HEK293 (cell line): ENCODE results near the gene WDR18.

Experiments used
- CTCF ChIA-PET: fragments of 350-600 bp; formaldehyde crosslinking; extraction: SDS; loops from one replicate; lab custom pipeline; 2021; ENCODE audit warnings: antibody characterized with exemption; lab: Yijun Ruan, JAX
- POLR2A ChIA-PET: fragments of 300-600 bp; formaldehyde crosslinking; extraction: SDS; loops from one replicate; lab custom pipeline; 2020; ENCODE audit warnings: antibody characterized with exemption, inconsistent platforms; lab: Yijun Ruan, JAX
- H3K27ac ChIP-seq: fragments of 200-500 bp; sonication (Bioruptor generic); 2 replicates; pipeline ENCODE4 v1.5.1; 2014; ENCODE audit warnings: low read depth, low read length, control low read depth, inconsistent platforms; ENCODE audit errors: extremely low read depth
- H3K36me3 ChIP-seq, 2 experiments: fragments of 200-500 bp in 1 of 2; sonication (Bioruptor generic) in 1 of 2; 1 replicate in 1 of 2; 2 replicates in 1 of 2; pipeline ENCODE4 v1.5.1; 2014 to 2017; ENCODE audit warnings: inconsistent platforms in 2 of 2, low read length in 2 of 2; ENCODE audit not compliant: control insufficient read depth in 2 of 2, insufficient read depth in 1 of 2
- H3K4me1 ChIP-seq: fragments of 200-500 bp; sonication (Bioruptor generic); 2 replicates; pipeline ENCODE4 v1.5.1; 2014; ENCODE audit warnings: mild to moderate bottlenecking, low read length, inconsistent platforms; ENCODE audit not compliant: control insufficient read depth, insufficient read depth
- H3K4me3 ChIP-seq: 2 replicates; pipeline ENCODE4 v1.5.1; 2011; ENCODE audit warnings: low read depth, mild to moderate bottlenecking, control low read depth, low read length, moderate library complexity
- H3K9me3 ChIP-seq: fragments of 200-500 bp; sonication (Bioruptor generic); 2 replicates; pipeline ENCODE4 v1.5.1; 2014; ENCODE audit warnings: low read depth, low read length, inconsistent platforms; ENCODE audit not compliant: control insufficient read depth, insufficient read depth
- BCL11A ChIP-seq: fragments of 450-650 bp; formaldehyde crosslinking; IDR thresholded peaks from 2 replicates; pipeline ENCODE4 v1.5.1; 2016; ENCODE audit warnings: low read depth, missing biosample characterization, missing genetic modification characterization
- BCL11B ChIP-seq: fragments of 450-650 bp; formaldehyde crosslinking; IDR thresholded peaks from 2 replicates; pipeline ENCODE4 v1.5.1; 2016; ENCODE audit warnings: low read depth, missing biosample characterization, missing genetic modification characterization
- HIC1 ChIP-seq: fragments of 450-650 bp; formaldehyde crosslinking; IDR thresholded peaks from 2 replicates; pipeline ENCODE4 v1.5.1; 2016; ENCODE audit warnings: missing biosample characterization, missing genetic modification characterization
- KLF1 ChIP-seq: fragments of 450-650 bp; formaldehyde crosslinking; IDR thresholded peaks from 2 replicates; pipeline ENCODE4 v1.5.1; 2016; ENCODE audit warnings: missing biosample characterization, missing genetic modification characterization
- KLF8 ChIP-seq: fragments of 450-650 bp; formaldehyde crosslinking; IDR thresholded peaks from 2 replicates; pipeline ENCODE4 v1.5.1; 2016; ENCODE audit warnings: missing biosample characterization, missing genetic modification characterization
- PATZ1 ChIP-seq: fragments of 450-650 bp; formaldehyde crosslinking; IDR thresholded peaks from 2 replicates; pipeline ENCODE4 v1.5.1; 2016; ENCODE audit warnings: missing biosample characterization, missing genetic modification characterization
- TSHZ1 ChIP-seq: fragments of 450-650 bp; formaldehyde crosslinking; IDR thresholded peaks from 2 replicates; pipeline ENCODE4 v1.5.1; 2016; ENCODE audit warnings: missing biosample characterization, missing genetic modification characterization, borderline replicate concordance
- ZBTB7A ChIP-seq: fragments of 450-650 bp; formaldehyde crosslinking; IDR thresholded peaks from 2 replicates; pipeline ENCODE4 v1.5.1; 2016; ENCODE audit warnings: low read depth, missing biosample characterization, missing genetic modification characterization
- ZNF114 ChIP-seq: fragments of 450-650 bp; formaldehyde crosslinking; IDR thresholded peaks from 2 replicates; pipeline ENCODE4 v1.5.0; 2017; ENCODE audit warnings: missing biosample characterization, missing genetic modification characterization
- ZNF140 ChIP-seq: fragments of 450-650 bp; formaldehyde crosslinking; IDR thresholded peaks from 2 replicates; pipeline ENCODE4 v1.5.1; 2016; ENCODE audit warnings: missing biosample characterization, missing genetic modification characterization
- ZNF513 ChIP-seq: fragments of 450-650 bp; IDR thresholded peaks from 2 replicates; pipeline ENCODE4 v1.5.1; 2018; ENCODE audit warnings: missing biosample characterization, missing genetic modification characterization
- ZNF544 ChIP-seq: fragments of 450-650 bp; formaldehyde crosslinking; IDR thresholded peaks from 2 replicates; pipeline ENCODE4 v1.5.0; 2017; ENCODE audit warnings: missing biosample characterization, missing genetic modification characterization
- ZNF629 ChIP-seq: fragments of 450-650 bp; formaldehyde crosslinking; IDR thresholded peaks from 2 replicates; pipeline ENCODE4 v1.5.1; 2017; ENCODE audit warnings: missing biosample characterization, missing genetic modification characterization
- ZSCAN5A ChIP-seq: fragments of 450-650 bp; formaldehyde crosslinking; IDR thresholded peaks from 2 replicates; pipeline ENCODE4 v1.5.1; 2016; ENCODE audit warnings: missing biosample characterization, missing genetic modification characterization

WDR18 gene

GRCh38 chr19:1041835-1042685, 57.9 kb downstream of the WDR18 start:
- H3K4me3 ChIP-seq = no peak overlapping the region
- TF ChIP-seq HIC1 (peak; percentile 13; the same call in 1 of the 2 replicates), BCL11B (tag by site-specific recombination) (peak; percentile 42; the same call in 1 of the 2 replicates), ZNF513 (tag by site-specific recombination) (peak; percentile 13; the same call in 1 of the 2 replicates), KLF1 (tag by site-specific recombination) (peak; percentile 19; the same call in 1 of the 2 replicates), ZNF114 (tag by site-specific recombination) (no peak), ZNF544 (no peak), TSHZ1 (tag by site-specific recombination) (no peak), KLF8 (tag by site-specific recombination) (peak; percentile 18; the same call in 1 of the 2 replicates), PATZ1 (tag by site-specific recombination) (peak; percentile 55), BCL11A (0 out of 2 replicates have a peak, but pooled peaks have one; percentile 27), ZSCAN5A (tag by site-specific recombination) (0 out of 2 replicates have a peak, but pooled peaks have one; percentile 22), ZBTB7A (tag by site-specific recombination) (peak; percentile 37; the same call in 1 of the 2 replicates), ZNF629 (tag by site-specific recombination) (peak; percentile 44; the same call in 1 of the 2 replicates), ZNF140 (tag by site-specific recombination) (no peak)
- CTCF ChIA-PET = interaction anchor here (1.4 kb wide), 1 partner anchor 24 kb away, joined by 6 read pairs; no protein-coding TSS in a partner anchor
- no peaks in the 10 kb centered on the region for H3K9me3 ChIP-seq
- H3K36me3 ChIP-seq = peaks cover 0 to 19% of the 10 kb centered on the region in 2 experiments; a peak in 2 of 3 replicates
- H3K4me1 ChIP-seq = no peaks in the 10 kb centered on the region; the same call in 1 of the 2 replicates
- POLR2A ChIA-PET = interaction anchor here (5.8 kb wide), 1 partner anchor 14 kb away, joined by 60 read pairs; the partner anchor contains the start of gene CNN2
- no peak overlapping the region for H3K27ac ChIP-seq
